Dedifferentiated amniotic fluid mesenchymal stem cell (primary cell): ENCODE measurements around the gene PTGER4.
"Not testable (repeated sequence)": the region's sequence is repeated elsewhere in the genome, so short reads cannot be mapped to it uniquely, and the experiment has no call there.

ENCODE experiments used
- DNase-seq: peaks from one replicate; pipeline ENCODE4 v3.0.0-alpha.2; 2016; ENCODE audit errors: extremely low spot score

Gene PTGER4

GRCh38 chr5:40679913-40680681 lies at the start of gene PTGER4:
Gene PTGER4, plus strand, starts transcription at chr5:40679915. Its CDS starts 1,079 bp downstream, at chr5:40680994.
- DNase-seq = no peak

- no peak for DNase-seq
Observed at GRCh38 chr5:40630126-40630525, 49.6 kb upstream of the PTGER4 start.

- DNase-seq = no peak
Observed at GRCh38 chr5:40631236-40631635, 48.5 kb upstream of the PTGER4 start.

GRCh38 chr5:40634154-40634553 lies 45.6 kb upstream of the PTGER4 start:
- no peak for DNase-seq

- no peak for DNase-seq
Observed at GRCh38 chr5:40634593-40634992, 45.1 kb upstream of the PTGER4 start.

- not testable (repeated sequence) for DNase-seq
Observed at GRCh38 chr5:40639531-40639930, 40.2 kb upstream of the PTGER4 start.

GRCh38 chr5:40646266-40646665 lies 33.4 kb upstream of the PTGER4 start:
- DNase-seq = no peak

- DNase-seq = no peak
Observed at GRCh38 chr5:40648150-40648549, 31.6 kb upstream of the PTGER4 start.

- no peak for DNase-seq
Observed at GRCh38 chr5:40649463-40650030, 30.2 kb upstream of the PTGER4 start.

GRCh38 chr5:40651201-40651600 lies 28.5 kb upstream of the PTGER4 start:
- DNase-seq = no peak

- peak; percentile 14 for DNase-seq
Observed at GRCh38 chr5:40652441-40653220, 27.1 kb upstream of the PTGER4 start.

- no peak for DNase-seq
Observed at GRCh38 chr5:40653221-40654022, 26.3 kb upstream of the PTGER4 start.

GRCh38 chr5:40654377-40654991 lies 25.2 kb upstream of the PTGER4 start:
- no peak for DNase-seq

- no peak for DNase-seq
Observed at GRCh38 chr5:40655138-40655537, 24.6 kb upstream of the PTGER4 start.

GRCh38 chr5:40656091-40656490 lies 23.6 kb upstream of the PTGER4 start:
- DNase-seq = not testable (repeated sequence)

GRCh38 chr5:40656766-40657165 lies 22.9 kb upstream of the PTGER4 start:
- DNase-seq = no peak

GRCh38 chr5:40660751-40661150 lies 19.0 kb upstream of the PTGER4 start:
- DNase-seq = peak; percentile 9

GRCh38 chr5:40665635-40666298 lies 13.9 kb upstream of the PTGER4 start:
- DNase-seq = no peak

- DNase-seq = no peak
Observed at GRCh38 chr5:40666657-40667056, 13.1 kb upstream of the PTGER4 start.

- no peak for DNase-seq
Observed at GRCh38 chr5:40667161-40667663, 12.5 kb upstream of the PTGER4 start.
